ENCODE results near the gene LIG4.

The LIG4 gene

DNA sequence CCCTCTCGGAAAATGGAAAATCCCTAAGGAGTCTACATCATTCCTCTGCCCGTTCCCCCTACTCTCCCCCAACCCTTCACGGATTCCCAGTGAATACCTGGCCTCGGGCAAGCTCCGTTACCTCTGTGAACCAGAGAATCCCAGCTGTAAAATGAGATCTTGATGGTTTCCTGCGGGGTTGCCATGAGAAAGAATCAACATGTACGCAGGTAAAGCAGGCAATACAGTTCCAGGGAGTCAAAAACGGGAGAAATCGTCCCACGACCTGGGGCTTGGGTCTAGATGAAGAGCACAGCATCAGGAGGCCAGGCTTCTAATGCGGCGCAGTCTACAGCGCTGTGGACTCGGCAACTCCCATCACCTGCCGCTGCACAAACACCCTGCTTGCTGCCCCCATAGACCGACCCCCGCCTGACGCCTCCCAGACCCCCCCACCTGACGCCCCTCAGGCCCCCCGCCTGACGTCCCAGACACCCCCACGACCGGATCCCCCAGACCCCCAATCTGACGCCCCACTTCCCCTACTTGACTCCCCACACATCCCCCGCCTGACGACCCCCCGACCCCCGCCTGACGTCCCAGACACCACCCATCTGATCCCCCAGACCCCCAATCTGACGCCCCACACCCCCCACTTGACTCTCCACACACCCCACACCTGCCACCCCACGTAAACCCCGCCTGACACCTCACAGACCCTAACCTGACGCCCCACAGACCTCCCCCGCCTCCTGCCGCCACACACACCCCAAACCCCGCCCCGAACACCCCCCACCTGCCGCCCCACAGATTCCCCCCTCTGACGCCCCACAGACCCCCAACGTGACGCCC lies 680 bp downstream of the LIG4 start:
- Mint-ChIP-seq H3K9me3 (peaks cover 3% of the 10 kb centered on the region), H3K27me3 (no peaks in the 10 kb centered on the region), H3K36me3 (peaks cover 17% of the 10 kb centered on the region), H3K4me1 (peaks cover 28% of the 10 kb centered on the region), H3K27ac (peak overlapping the region; percentile 91), H3K4me3 (peak overlapping the region; percentile 97)
- ATAC-seq (ENCODE audit: low read depth) (no peak), DNase-seq (ENCODE audit: low spot score in 2 of 2) (no peak)

- Mint-ChIP-seq H3K4me1 (peaks cover 26% of the 10 kb centered on the region), H3K4me3 (peak overlapping the region; percentile 97), H3K36me3 (peaks cover 23% of the 10 kb centered on the region), H3K9me3 (peaks cover 4% of the 10 kb centered on the region), H3K27me3 (no peaks in the 10 kb centered on the region), H3K27ac (peak overlapping the region; percentile 91)
- no peak for ATAC-seq (ENCODE audit: low read depth)
- no peak for DNase-seq (ENCODE audit: low spot score in 2 of 2)
Observed at GRCh38 chr13:108213946-108214345, 1.4 kb downstream of the LIG4 start.

- H3K27ac Mint-ChIP-seq, result peak overlapping the region; percentile 91
- H3K4me3 Mint-ChIP-seq, result peak overlapping the region; percentile 44
- peak; percentile 35 for ATAC-seq (ENCODE audit: low read depth)
- H3K36me3 Mint-ChIP-seq, result peaks cover 26% of the 10 kb centered on the region
- peaks cover 5% of the 10 kb centered on the region for H3K9me3 Mint-ChIP-seq
- DNase-seq (ENCODE audit: low spot score in 2 of 2), result no peak
- peaks cover 26% of the 10 kb centered on the region for H3K4me1 Mint-ChIP-seq
- H3K27me3 Mint-ChIP-seq, result no peaks in the 10 kb centered on the region
Observed at GRCh38 chr13:108212886-108213285, 2.5 kb downstream of the LIG4 start.

DNA sequence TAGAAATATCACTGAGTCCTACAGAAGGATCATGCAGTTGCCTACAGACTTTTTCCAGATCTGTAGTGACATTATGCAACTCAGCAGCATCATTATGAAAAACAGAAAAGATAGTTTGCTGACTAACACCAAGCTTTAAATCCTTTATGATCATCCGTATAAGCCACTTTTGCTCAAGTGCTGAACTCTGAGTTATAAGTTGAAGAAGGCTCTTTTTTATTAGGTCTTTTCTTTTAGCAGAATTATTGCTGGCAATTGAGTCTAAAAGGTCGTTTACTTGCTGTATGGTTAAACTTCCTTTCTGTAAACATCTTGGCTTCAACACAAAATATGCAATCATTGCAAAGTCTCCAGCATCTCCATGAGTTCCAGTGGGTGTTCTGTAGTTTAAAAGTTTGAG lies 4.8 kb downstream of the LIG4 start:
- Mint-ChIP-seq H3K4me1 (peaks cover 26% of the 10 kb centered on the region), H3K36me3 (peaks cover 27% of the 10 kb centered on the region), H3K4me3 (no peak overlapping the region), H3K27me3 (no peaks in the 10 kb centered on the region), H3K27ac (no peak overlapping the region), H3K9me3 (peaks cover 5% of the 10 kb centered on the region)
- DNase-seq (ENCODE audit: low spot score in 2 of 2) (no peak), ATAC-seq (ENCODE audit: low read depth) (no peak)

DNA sequence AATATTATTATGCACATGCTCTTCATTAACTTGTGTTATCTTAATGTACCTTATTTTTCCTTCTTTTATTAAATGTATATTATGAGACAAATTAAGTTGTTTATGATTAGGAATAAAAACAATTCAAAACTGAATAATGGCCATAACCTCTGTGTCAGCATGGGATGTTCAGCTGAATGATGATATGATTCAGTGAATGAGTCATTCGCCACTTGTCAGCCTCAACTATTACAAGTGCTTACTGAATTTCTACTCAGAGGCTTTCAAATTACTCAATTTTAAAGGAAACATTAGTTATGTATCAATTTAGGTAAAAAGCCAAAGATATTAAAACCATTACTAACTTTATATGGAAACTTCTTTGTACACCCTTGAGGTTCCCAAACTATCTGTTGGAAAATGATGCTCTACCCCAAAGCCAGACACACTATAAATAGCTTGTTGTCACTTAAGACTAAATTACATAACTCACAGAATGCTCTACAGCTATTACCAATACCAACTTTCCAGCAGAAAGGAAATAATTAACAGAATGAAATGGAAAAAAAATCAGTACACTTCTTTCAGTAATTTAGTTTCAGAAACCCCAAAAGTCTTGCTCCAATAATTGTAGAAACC lies 14.4 kb downstream of the LIG4 start:
- Mint-ChIP-seq H3K4me3 (no peak overlapping the region), H3K27ac (no peak overlapping the region), H3K4me1 (no peaks in the 10 kb centered on the region), H3K9me3 (peaks cover 4% of the 10 kb centered on the region), H3K27me3 (peaks cover 1% of the 10 kb centered on the region), H3K36me3 (no peaks in the 10 kb centered on the region)
- ATAC-seq (ENCODE audit: low read depth) (no peak), DNase-seq (ENCODE audit: low spot score in 2 of 2) (no peak)

- H3K4me3 Mint-ChIP-seq, result no peak overlapping the region
- no peaks in the 10 kb centered on the region for H3K4me1 Mint-ChIP-seq
- no peak for DNase-seq (ENCODE audit: low spot score in 2 of 2)
- peaks cover 1% of the 10 kb centered on the region for H3K27me3 Mint-ChIP-seq
- H3K27ac Mint-ChIP-seq, result no peak overlapping the region
- H3K9me3 Mint-ChIP-seq, result peaks cover 13% of the 10 kb centered on the region
- ATAC-seq (ENCODE audit: low read depth), result no peak
- peaks cover 4% of the 10 kb centered on the region for H3K36me3 Mint-ChIP-seq
Observed at GRCh38 chr13:108195861-108196260, 19.5 kb downstream of the LIG4 start.

GRCh38 chr13:108195146-108195545 lies 20.2 kb downstream of the LIG4 start:
- no peak overlapping the region for H3K4me3 Mint-ChIP-seq
- H3K4me1 Mint-ChIP-seq, result no peaks in the 10 kb centered on the region
- ATAC-seq (ENCODE audit: low read depth) (no peak), DNase-seq (ENCODE audit: low spot score in 2 of 2) (no peak)
- peaks cover 5% of the 10 kb centered on the region for H3K36me3 Mint-ChIP-seq
- H3K9me3 Mint-ChIP-seq, result peaks cover 13% of the 10 kb centered on the region
- peaks cover 1% of the 10 kb centered on the region for H3K27me3 Mint-ChIP-seq
- no peak overlapping the region for H3K27ac Mint-ChIP-seq

DNA sequence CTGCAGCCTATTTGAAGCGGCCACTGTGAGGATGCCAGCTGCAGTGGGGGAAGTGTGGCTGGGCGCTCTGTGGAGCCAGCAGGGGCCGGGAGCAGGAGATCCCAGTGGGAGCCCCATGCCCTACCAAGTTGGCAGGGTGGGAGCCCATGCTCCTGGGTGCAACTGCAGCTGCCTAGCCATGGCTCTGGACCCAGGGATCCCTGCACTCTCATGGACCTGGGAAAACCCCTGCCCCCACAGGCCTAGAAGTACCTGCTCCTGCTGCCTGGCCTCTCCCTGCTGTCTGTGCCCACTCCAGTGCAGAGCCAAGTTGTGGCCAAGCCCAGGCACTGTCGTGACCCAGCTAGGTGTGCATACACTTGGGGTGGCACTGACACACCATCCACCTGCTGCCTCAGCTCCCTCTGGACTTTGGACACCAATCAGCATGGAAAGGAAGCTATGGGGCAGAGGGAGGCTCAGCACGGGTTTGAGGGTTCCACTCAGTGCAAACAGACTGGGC lies 20.9 kb downstream of the LIG4 start:
- ATAC-seq (ENCODE audit: low read depth), result no peak
- H3K4me1 Mint-ChIP-seq, result no peaks in the 10 kb centered on the region
- no peak overlapping the region for H3K27ac Mint-ChIP-seq
- H3K27me3 Mint-ChIP-seq, result peaks cover 1% of the 10 kb centered on the region
- no peak overlapping the region for H3K4me3 Mint-ChIP-seq
- peaks cover 5% of the 10 kb centered on the region for H3K36me3 Mint-ChIP-seq
- peaks cover 13% of the 10 kb centered on the region for H3K9me3 Mint-ChIP-seq
- DNase-seq (ENCODE audit: low spot score in 2 of 2), result no peak

- Mint-ChIP-seq H3K36me3 (peaks cover 5% of the 10 kb centered on the region), H3K4me1 (no peaks in the 10 kb centered on the region), H3K9me3 (peaks cover 12% of the 10 kb centered on the region), H3K27ac (no peak overlapping the region), H3K27me3 (peaks cover under 1% of the 10 kb centered on the region), H3K4me3 (no peak overlapping the region)
- no peak for ATAC-seq (ENCODE audit: low read depth)
- no peak for DNase-seq (ENCODE audit: low spot score in 2 of 2)
Observed at GRCh38 chr13:108193806-108194205, 21.5 kb downstream of the LIG4 start.

DNA sequence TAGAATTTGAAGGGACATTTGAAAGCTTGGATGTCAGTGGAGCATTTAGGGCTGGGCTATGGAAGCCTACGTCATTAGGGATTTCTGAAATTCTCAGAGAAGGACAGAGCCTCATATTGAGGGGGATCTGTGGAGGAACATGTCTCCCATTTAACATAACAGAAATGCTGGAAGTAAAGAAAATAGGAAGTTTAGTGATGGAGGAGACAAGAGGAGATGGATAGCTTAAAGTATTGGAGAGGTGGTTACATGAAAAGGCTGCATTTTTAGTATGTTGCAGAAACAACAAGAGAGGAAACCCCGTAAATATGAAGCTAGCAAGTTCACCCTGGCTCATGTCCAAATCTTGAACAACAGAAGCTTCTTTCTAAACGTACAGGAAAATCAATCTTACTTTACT lies 24.4 kb downstream of the LIG4 start:
- peaks cover 5% of the 10 kb centered on the region for H3K36me3 Mint-ChIP-seq
- H3K27me3 Mint-ChIP-seq, result no peaks in the 10 kb centered on the region
- DNase-seq (ENCODE audit: low spot score in 2 of 2) (no peak), ATAC-seq (ENCODE audit: low read depth) (no peak)
- peaks cover 9% of the 10 kb centered on the region for H3K9me3 Mint-ChIP-seq
- H3K4me1 Mint-ChIP-seq, result no peaks in the 10 kb centered on the region
- H3K4me3 Mint-ChIP-seq, result no peak overlapping the region
- H3K27ac Mint-ChIP-seq, result no peak overlapping the region

GRCh38 chr13:108188260-108188659 lies 27.1 kb downstream of the LIG4 start:
- Mint-ChIP-seq H3K36me3 (peaks cover 5% of the 10 kb centered on the region), H3K27me3 (no peaks in the 10 kb centered on the region), H3K9me3 (peaks cover 6% of the 10 kb centered on the region), H3K4me3 (no peak overlapping the region), H3K27ac (no peak overlapping the region), H3K4me1 (peaks cover 13% of the 10 kb centered on the region)
- ATAC-seq (ENCODE audit: low read depth) (no peak), DNase-seq (ENCODE audit: low spot score in 2 of 2) (no peak)

DNA sequence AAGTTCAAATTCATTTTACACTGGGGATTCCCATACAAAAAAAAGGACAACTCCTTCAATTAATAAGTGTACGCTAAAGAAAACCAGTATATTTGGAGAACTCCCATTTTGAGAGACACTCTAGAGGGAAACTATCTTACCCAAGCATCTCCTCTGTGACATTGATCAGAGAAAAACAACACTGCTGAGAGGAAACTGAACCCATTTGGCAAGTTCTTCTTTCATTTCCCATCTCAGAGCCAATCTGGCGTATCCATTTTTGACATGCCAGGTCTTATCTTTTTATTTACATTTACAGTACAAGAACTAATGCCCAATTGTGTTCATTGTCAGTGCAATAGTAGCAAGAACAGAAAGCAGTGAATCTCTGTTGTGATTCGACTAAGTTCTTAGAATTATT lies 30.1 kb downstream of the LIG4 start:
- Mint-ChIP-seq H3K4me3 (peak overlapping the region; percentile 29), H3K36me3 (peaks cover 1% of the 10 kb centered on the region), H3K27ac (peak overlapping the region; percentile 91), H3K4me1 (peaks cover 14% of the 10 kb centered on the region), H3K9me3 (no peaks in the 10 kb centered on the region), H3K27me3 (no peaks in the 10 kb centered on the region)
- DNase-seq (ENCODE audit: low spot score in 2 of 2), result peak in 1 of 2 donors; percentile 8
- peak; percentile 94 for ATAC-seq (ENCODE audit: low read depth)

GRCh38 chr13:108182652-108183051 lies 32.7 kb downstream of the LIG4 start:
- H3K27me3 Mint-ChIP-seq, result no peaks in the 10 kb centered on the region
- H3K4me3 Mint-ChIP-seq, result no peak overlapping the region
- no peak for DNase-seq (ENCODE audit: low spot score in 2 of 2)
- peaks cover 14% of the 10 kb centered on the region for H3K4me1 Mint-ChIP-seq
- no peak for ATAC-seq (ENCODE audit: low read depth)
- H3K27ac Mint-ChIP-seq, result no peak overlapping the region
- H3K9me3 Mint-ChIP-seq, result no peaks in the 10 kb centered on the region
- peaks cover 1% of the 10 kb centered on the region for H3K36me3 Mint-ChIP-seq

- peaks cover 3% of the 10 kb centered on the region for H3K9me3 Mint-ChIP-seq
- H3K4me3 Mint-ChIP-seq, result no peak overlapping the region
- DNase-seq (ENCODE audit: low spot score in 2 of 2) (no peak), ATAC-seq (ENCODE audit: low read depth) (no peak)
- H3K36me3 Mint-ChIP-seq, result no peaks in the 10 kb centered on the region
- no peak overlapping the region for H3K27ac Mint-ChIP-seq
- H3K27me3 Mint-ChIP-seq, result no peaks in the 10 kb centered on the region
- H3K4me1 Mint-ChIP-seq, result no peaks in the 10 kb centered on the region
Observed at GRCh38 chr13:108178078-108178477, 37.3 kb downstream of the LIG4 start.
